Stimulated activated CD8-positive, alpha-beta memory T cell treated with anti-CD3 and anti-CD28 coated beads, Interleukin-4, amount 100 ng/mL, for 24 hours (primary cell): ENCODE measurements around the gene SARNP.

Source experiments
- DNase-seq: peaks from one replicate; pipeline ENCODE4 v3.0.0-alpha.2; 2020; ENCODE audit warnings: low read depth

The SARNP gene

DNA sequence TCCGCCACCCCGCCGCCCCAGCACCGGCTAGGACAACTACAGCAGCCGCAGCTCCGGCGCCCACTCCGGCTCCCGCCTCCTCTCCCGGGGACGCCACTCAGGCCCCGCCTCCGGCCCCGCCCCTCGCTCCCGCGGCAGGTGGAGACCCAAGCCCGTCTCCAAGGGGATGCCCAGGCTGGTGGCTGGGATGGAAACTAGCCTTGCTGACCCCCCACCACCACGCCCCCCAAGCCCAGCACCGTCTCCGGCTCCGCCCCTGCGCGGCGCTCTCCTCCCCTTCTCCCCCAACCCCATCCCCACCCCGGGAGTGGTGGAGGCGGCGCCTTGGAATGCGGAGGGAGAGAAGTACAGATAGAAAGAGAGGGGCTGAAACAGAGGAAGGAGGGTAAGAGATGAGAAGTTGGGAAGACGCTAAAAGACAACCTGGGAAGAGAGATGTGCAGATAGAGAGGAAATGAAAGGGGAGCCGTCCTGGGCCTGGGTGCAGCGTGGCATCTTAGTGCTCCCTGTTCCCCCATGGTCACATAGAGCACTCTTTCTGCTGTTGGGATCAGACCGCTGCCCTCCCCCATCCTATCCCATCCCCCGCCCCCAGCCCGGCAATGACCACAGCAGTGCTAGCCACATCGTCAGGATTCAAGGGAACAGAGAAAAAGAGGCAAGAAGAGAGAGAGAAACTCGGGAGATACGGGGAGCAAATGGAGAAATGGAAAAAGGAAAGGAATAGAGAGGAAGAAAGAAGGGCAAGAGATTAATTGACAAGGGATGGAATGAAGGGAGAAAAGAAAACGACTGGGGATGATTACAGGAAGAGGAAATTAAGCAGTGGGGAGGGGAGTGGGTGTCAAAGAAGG, 109.5 kb downstream of the SARNP start, which contains the start of gene ITGA7:
Gene ITGA7 (minus strand): TSS at position 64 of the 854 bp plus-strand sequence. CDS start 222 bp downstream, outside the sequence.
- DNase-seq, result peak; percentile 49
